HG02571 (cell line): ENCODE measurements around the gene PARP8.
"Not testable (repeated sequence)": the region's sequence is repeated elsewhere in the genome, so short reads cannot be mapped to it uniquely, and the experiment has no call there.

ENCODE experiments used
- ATAC-seq: cut with Tn5 transposase; IDR thresholded peaks from one replicate; pipeline ENCODE4 v1.9.1; 2021; ENCODE audit warnings: mild to moderate bottlenecking, moderate library complexity; ENCODE audit not compliant: unreplicated experiment

Gene PARP8

GRCh38 chr5:50766967-50767366 is 100.5 kb downstream of the PARP8 start:
- ATAC-seq, result no peak

- ATAC-seq, result no peak
Observed at GRCh38 chr5:50767588-50767987, 101.2 kb downstream of the PARP8 start.

GRCh38 chr5:50768634-50769033 is 102.2 kb downstream of the PARP8 start:
- ATAC-seq, result no peak

GRCh38 chr5:50770441-50770840 is 104.0 kb downstream of the PARP8 start:
- no peak for ATAC-seq

GRCh38 chr5:50774446-50775175 is 108.2 kb downstream of the PARP8 start:
- ATAC-seq, result not testable (repeated sequence)

- ATAC-seq, result no peak
Observed at GRCh38 chr5:50786073-50786472, 119.6 kb downstream of the PARP8 start.

- no peak for ATAC-seq
Observed at GRCh38 chr5:50791813-50792212, 125.4 kb downstream of the PARP8 start.

GRCh38 chr5:50792843-50793242 is 126.4 kb downstream of the PARP8 start:
- no peak for ATAC-seq

GRCh38 chr5:50794812-50795211 is 128.4 kb downstream of the PARP8 start:
- no peak for ATAC-seq

GRCh38 chr5:50798002-50798401 is 131.6 kb downstream of the PARP8 start:
- no peak for ATAC-seq

GRCh38 chr5:50799596-50799995 is 133.2 kb downstream of the PARP8 start:
- no peak for ATAC-seq

GRCh38 chr5:50800410-50800809 is 134.0 kb downstream of the PARP8 start:
- no peak for ATAC-seq

GRCh38 chr5:50807661-50808060 is 141.2 kb downstream of the PARP8 start:
- ATAC-seq, result no peak

GRCh38 chr5:50808406-50808805 is 142.0 kb downstream of the PARP8 start:
- ATAC-seq, result no peak

- not testable (repeated sequence) for ATAC-seq
Observed at GRCh38 chr5:50811746-50812145, 145.3 kb downstream of the PARP8 start.

GRCh38 chr5:50813691-50814090 is 147.3 kb downstream of the PARP8 start:
- ATAC-seq, result no peak

GRCh38 chr5:50814556-50814955 is 148.1 kb downstream of the PARP8 start:
- ATAC-seq, result no peak

GRCh38 chr5:50822046-50822445 is 155.6 kb downstream of the PARP8 start:
- ATAC-seq, result no peak

GRCh38 chr5:50822761-50823160 is 156.3 kb downstream of the PARP8 start:
- ATAC-seq, result no peak

- ATAC-seq, result no peak
Observed at GRCh38 chr5:50823568-50823967, 157.1 kb downstream of the PARP8 start.

GRCh38 chr5:50824109-50824508 is 157.7 kb downstream of the PARP8 start:
- no peak for ATAC-seq

GRCh38 chr5:50827516-50828247 is 161.2 kb downstream of the PARP8 start:
- no peak for ATAC-seq
